Activated CD8-positive, alpha-beta T cell treated with anti-CD3 and anti-CD28 coated beads, Interleukin-2, amount 10 ng/mL, durations not matched to agents 7 days and 5 days (primary cell): ENCODE data around the gene SNRPF. TPM values are rescaled to one million over a fixed set of nuclear protein-coding genes. Genes with fewer than 3 reads are reported as not detected.

Source experiments
- ATAC-seq: fragments of 150-1000 bp; cut with Tn5 transposase; one replicate; pipeline ENCODE4 v1.10.0; 2021; ENCODE audit warnings: moderate library complexity
- CTCF ChIA-PET: fragments of 350-600 bp; sonication (Branson Sonifier 250); formaldehyde crosslinking; loops from one replicate; lab custom pipeline; 2021; ENCODE audit warnings: antibody characterized with exemption; lab: Charles Lee
- POLR2A ChIA-PET: fragments of 350-600 bp; sonication (Branson Sonifier 250); formaldehyde crosslinking; loops from one replicate; lab custom pipeline; 2021; ENCODE audit warnings: antibody characterized with exemption; lab: Charles Lee
- DNase-seq: peaks from one replicate; pipeline ENCODE4 v3.0.0-alpha.2; 2020
- H3K27ac Mint-ChIP-seq: one replicate; pipeline ENCODE4 v1.8.0; 2021; ENCODE audit warnings: mild to moderate bottlenecking, mixed read lengths
- H3K27me3 Mint-ChIP-seq: one replicate; pipeline ENCODE4 v1.8.0; 2021; ENCODE audit warnings: low read depth, mixed read lengths
- H3K36me3 Mint-ChIP-seq: one replicate; pipeline ENCODE4 v1.8.0; 2021; ENCODE audit warnings: low read depth, mixed read lengths
- H3K4me1 Mint-ChIP-seq: one replicate; pipeline ENCODE4 v1.8.0; 2021; ENCODE audit warnings: low read depth, mixed read lengths
- H3K4me3 Mint-ChIP-seq: one replicate; pipeline ENCODE4 v1.8.0; 2021; ENCODE audit warnings: mild to moderate bottlenecking, mixed read lengths
- H3K9me3 Mint-ChIP-seq: one replicate; pipeline ENCODE4 v1.8.0; 2022; ENCODE audit warnings: mixed read lengths; ENCODE audit not compliant: insufficient read depth
- total RNA-seq, 2 experiments: library from RNA; stranded (reverse); gene quantifications; one replicate each; pipeline ENCODE4 v1.2.3, GENCODE V29; 2021

SNRPF gene
- total RNA-seq, 2 experiments from 2014 or later: 34.5 to 40.9 TPM

DNA sequence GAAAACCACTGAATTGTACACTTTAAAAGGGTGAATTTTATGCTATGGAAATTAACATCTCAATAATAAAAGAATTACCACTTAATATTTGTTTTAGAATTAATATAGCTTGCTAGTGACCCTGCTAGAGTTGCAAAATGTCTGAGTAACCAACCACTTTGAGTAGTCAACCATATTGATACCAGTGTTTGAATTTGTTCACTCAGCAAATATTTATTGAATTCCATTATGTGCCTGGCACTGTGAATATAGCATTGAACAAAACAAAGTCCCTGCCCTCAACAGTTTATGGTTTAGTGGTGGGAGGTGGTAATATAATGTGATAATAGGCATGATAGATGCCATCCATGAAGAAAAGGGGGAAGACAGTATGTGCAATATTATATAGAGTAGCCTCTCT lies 4.6 kb downstream of the SNRPF start:
- peaks cover 25% of the 10 kb centered on the region for H3K4me1 Mint-ChIP-seq
- H3K36me3 Mint-ChIP-seq: peaks cover 55% of the 10 kb centered on the region
- H3K9me3 Mint-ChIP-seq: no peaks in the 10 kb centered on the region
- no peak overlapping the region for H3K27ac Mint-ChIP-seq
- ATAC-seq (no peak), DNase-seq (no peak)
- POLR2A ChIA-PET: no interaction called here
- H3K4me3 Mint-ChIP-seq: no peak overlapping the region
- no peaks in the 10 kb centered on the region for H3K27me3 Mint-ChIP-seq
- CTCF ChIA-PET: interaction anchor here (1.4 kb wide), 1 partner anchor 15 kb away, joined by 3 read pairs; no protein-coding TSS in a partner anchor

DNA sequence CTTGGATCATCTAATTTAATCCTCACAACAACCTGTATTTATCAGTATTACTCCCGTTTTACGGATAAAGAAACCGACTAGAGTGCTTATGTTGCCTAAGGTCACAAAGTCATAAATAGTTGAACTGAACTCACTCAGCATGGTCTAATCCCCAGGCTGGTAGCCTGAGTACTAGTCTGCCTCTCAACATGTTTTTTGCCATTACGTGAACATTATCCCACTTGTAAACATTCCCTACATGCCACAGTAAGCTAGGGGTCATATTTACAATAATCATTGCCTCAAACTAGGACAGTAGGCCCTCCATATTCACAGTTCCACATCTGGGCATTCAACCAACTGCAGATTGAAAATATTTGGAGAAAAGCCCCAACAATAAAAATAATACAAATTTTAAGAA lies 12.1 kb downstream of the SNRPF start:
- ChIA-PET CTCF (no interaction called here), POLR2A (interaction anchor here (0.7 to 1.1 kb wide), 2 partner anchors 267 to 640 kb away, joined by 3 read pairs; no protein-coding TSS in a partner anchor)
- no peaks in the 10 kb centered on the region for H3K4me1 Mint-ChIP-seq
- ATAC-seq (no peak), DNase-seq (no peak)
- H3K9me3 Mint-ChIP-seq: no peaks in the 10 kb centered on the region
- H3K27me3 Mint-ChIP-seq: no peaks in the 10 kb centered on the region
- no peak overlapping the region for H3K4me3 Mint-ChIP-seq
- H3K36me3 Mint-ChIP-seq: peaks cover 41% of the 10 kb centered on the region
- H3K27ac Mint-ChIP-seq: no peak overlapping the region

DNA sequence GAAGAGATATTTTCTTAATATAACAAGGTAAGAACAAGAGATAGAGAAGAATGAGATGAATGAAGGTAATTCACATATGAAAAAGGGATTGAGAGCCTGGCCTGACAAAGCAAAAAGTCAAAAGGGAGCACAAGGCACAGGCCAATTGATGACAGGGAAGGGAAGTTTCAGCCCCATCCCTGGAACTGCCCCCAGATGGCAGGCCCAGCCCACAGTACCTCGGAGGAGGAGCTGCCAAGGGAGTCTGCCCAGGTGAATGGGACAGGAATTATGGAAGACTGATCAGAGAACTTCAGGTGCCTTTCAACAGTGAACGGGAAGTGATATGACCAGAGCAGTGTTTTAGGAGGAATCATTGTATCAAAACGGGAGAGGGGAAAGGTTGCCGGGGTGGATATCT lies 15.7 kb downstream of the SNRPF start:
- Mint-ChIP-seq H3K4me1 (no peaks in the 10 kb centered on the region), H3K9me3 (no peaks in the 10 kb centered on the region), H3K36me3 (peaks cover 24% of the 10 kb centered on the region), H3K27me3 (no peaks in the 10 kb centered on the region), H3K27ac (no peak overlapping the region), H3K4me3 (no peak overlapping the region)
- CTCF ChIA-PET: no interaction called here
- ATAC-seq: no peak
- DNase-seq: no peak
- POLR2A ChIA-PET: no interaction called here

DNA sequence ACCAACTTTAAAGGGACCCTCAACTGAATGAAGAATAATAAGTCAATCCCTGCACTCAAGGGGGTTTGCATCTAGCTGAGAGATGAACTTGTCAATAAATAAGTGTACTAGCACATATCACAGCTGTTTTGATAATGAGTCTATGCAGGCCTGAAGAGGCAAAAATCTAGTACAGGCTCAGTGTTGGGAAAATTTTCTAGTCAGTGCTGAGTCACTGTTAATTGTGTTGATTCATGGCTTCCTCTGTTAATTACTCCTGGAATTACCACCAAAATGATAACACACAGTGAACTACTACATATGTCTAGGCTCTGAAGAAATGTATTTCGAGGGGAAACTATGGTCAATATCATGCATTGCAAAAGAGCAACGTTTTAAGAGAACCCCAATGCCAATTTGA lies 18.9 kb downstream of the SNRPF start:
- Mint-ChIP-seq H3K36me3 (peaks cover 10% of the 10 kb centered on the region), H3K27ac (no peak overlapping the region), H3K9me3 (no peaks in the 10 kb centered on the region), H3K4me3 (no peak overlapping the region), H3K27me3 (no peaks in the 10 kb centered on the region), H3K4me1 (no peaks in the 10 kb centered on the region)
- POLR2A ChIA-PET: no interaction called here
- CTCF ChIA-PET: interaction anchor here (1.3 kb wide), 2 partner anchors 12 to 15 kb away, joined by 3 to 4 read pairs; no protein-coding TSS in a partner anchor
- ATAC-seq (no peak), DNase-seq (no peak)

DNA sequence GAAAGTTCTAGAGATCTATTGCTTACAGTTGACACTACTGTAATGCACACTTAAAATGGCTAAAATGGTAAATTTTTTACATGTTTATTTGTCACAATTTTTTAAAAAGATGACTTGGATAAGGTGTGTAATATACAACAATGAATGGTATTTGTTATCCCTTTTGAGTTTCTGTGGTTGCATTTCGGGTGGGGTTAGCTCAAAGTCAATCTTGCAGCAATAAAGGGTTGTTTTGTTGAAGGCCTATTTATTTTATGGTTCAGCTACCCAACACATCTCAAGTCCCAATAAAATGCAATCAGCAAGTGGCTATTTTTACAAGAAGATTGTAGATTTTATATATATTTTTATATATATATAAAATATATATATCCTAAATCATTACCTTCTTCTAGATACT lies 22.1 kb downstream of the SNRPF start:
- no peaks in the 10 kb centered on the region for H3K36me3 Mint-ChIP-seq
- H3K4me1 Mint-ChIP-seq: no peaks in the 10 kb centered on the region
- no peak overlapping the region for H3K4me3 Mint-ChIP-seq
- ATAC-seq: no peak
- H3K27ac Mint-ChIP-seq: no peak overlapping the region
- CTCF ChIA-PET: no interaction called here
- no peak for DNase-seq
- no peaks in the 10 kb centered on the region for H3K9me3 Mint-ChIP-seq
- POLR2A ChIA-PET: no interaction called here
- H3K27me3 Mint-ChIP-seq: peaks cover 4% of the 10 kb centered on the region

DNA sequence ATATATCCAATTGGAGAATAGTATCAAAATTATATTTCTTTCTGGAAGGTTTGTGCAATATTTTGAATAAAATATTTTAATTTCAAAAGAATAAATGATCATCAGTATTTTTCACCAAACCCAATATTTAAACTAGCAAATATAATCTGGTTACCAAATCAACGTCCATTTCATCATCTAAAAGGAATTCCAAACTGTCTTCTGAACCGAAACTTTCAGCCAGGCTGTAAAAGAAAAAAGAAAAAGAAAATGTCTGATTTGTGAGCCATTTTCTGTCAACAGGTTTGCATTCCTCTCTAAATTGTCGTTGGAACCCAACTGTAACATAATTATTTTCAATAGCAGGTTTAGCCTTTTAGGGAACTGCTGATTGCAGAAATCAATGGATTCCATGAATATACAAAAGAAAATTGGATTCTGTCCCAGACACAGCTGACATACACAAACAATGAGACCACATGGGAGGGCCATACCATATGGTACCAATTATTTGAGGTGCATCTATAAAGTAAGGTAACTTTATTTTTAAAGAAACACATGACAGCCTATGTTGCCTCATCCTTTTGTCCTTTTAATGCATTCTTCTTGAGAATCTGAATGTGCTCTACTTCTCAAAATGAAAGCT lies 22.7 kb downstream of the SNRPF start:
- Mint-ChIP-seq H3K9me3 (no peaks in the 10 kb centered on the region), H3K27ac (no peak overlapping the region), H3K4me3 (no peak overlapping the region), H3K36me3 (no peaks in the 10 kb centered on the region), H3K27me3 (peaks cover 7% of the 10 kb centered on the region), H3K4me1 (no peaks in the 10 kb centered on the region)
- ChIA-PET POLR2A (no interaction called here), CTCF (no interaction called here)
- ATAC-seq (no peak), DNase-seq (no peak)

DNA sequence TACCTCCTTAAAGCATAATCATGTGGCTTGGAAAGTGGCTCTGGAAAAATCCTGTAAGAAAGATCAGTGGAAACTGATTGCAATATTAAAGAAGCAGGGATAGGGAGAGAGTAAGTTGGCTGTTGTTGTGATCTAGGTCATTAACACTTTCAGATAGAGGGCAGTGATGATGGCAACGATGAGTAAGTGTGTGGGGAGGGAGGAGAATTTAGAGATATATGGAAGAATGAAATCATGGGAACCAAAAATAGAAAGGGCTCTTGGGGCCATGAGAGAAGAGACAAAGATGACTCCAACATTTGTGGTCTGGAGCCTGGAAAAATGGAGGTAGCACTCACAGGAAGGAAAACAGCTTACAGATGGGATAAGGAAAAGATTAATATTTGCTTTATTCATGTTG lies 23.3 kb downstream of the SNRPF start:
- no peak for ATAC-seq
- no peak for DNase-seq
- Mint-ChIP-seq H3K4me3 (no peak overlapping the region), H3K27me3 (peaks cover 7% of the 10 kb centered on the region), H3K27ac (no peak overlapping the region), H3K36me3 (no peaks in the 10 kb centered on the region), H3K9me3 (no peaks in the 10 kb centered on the region), H3K4me1 (no peaks in the 10 kb centered on the region)
- ChIA-PET CTCF (no interaction called here), POLR2A (no interaction called here)

DNA sequence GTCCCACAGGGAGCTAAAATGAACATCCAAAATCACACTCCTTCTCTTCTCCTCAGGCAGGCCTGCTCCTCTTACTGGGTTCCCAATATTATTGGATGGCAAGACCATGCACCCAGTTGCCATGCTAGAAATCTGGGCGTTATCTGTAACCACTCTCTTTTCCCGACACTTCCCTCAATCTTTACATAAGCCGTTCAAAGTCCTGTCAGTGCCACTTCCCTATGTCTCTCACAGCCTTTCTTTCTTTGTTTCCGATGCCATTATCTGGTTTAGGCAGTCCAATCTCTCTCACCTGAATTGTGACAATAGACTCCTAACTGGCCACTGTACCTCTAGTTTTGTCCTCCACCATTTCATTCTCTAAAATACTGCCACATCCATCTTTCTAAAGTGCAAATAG lies 24.1 kb downstream of the SNRPF start:
- Mint-ChIP-seq H3K9me3 (no peaks in the 10 kb centered on the region), H3K36me3 (no peaks in the 10 kb centered on the region), H3K4me1 (no peaks in the 10 kb centered on the region), H3K4me3 (no peak overlapping the region), H3K27ac (no peak overlapping the region), H3K27me3 (peaks cover 7% of the 10 kb centered on the region)
- ATAC-seq (no peak), DNase-seq (no peak)
- POLR2A ChIA-PET: no interaction called here
- CTCF ChIA-PET: no interaction called here

DNA sequence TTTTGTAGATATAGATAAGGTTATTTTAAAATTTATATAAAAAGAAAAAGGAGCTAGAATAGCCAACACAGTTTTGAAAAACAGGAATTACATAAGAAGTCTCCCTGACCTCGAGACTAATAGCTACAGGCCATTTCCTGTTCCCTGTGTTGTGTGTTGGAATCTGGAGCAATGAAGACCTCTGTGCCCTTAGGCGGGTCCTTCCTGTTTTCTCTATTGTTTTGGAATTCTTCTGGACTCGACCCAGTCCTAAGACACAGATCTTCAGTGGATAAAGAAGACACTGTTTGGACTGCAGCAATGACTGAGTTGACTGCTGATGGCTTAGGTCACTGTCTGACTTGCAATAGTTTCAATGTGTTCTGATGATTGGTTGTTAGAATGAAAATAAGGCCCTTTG lies 26.2 kb downstream of the SNRPF start:
- Mint-ChIP-seq H3K27me3 (peaks cover 7% of the 10 kb centered on the region), H3K4me3 (no peak overlapping the region), H3K4me1 (no peaks in the 10 kb centered on the region), H3K36me3 (no peaks in the 10 kb centered on the region), H3K9me3 (no peaks in the 10 kb centered on the region), H3K27ac (no peak overlapping the region)
- no peak for ATAC-seq
- no peak for DNase-seq
- ChIA-PET CTCF (no interaction called here), POLR2A (no interaction called here)

DNA sequence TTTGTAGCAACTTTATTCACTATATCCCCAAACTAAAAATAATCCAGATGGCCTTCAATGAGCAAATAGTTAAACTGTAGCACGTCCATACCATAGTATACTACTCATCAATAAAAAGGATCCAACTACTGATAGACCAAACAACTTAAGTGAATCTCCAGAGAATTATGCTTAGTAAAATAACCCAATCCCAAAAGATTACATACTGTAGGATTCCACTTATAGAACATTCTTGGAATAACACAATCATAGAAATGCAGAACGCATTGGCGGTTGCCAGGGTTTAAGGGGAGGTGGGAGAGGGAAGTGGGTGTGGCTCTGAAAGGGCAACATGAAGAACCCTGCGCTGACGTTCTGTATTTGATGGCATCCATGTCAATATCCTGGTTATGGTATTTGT lies 28.6 kb downstream of the SNRPF start:
- Mint-ChIP-seq H3K4me3 (no peak overlapping the region), H3K27ac (no peak overlapping the region), H3K27me3 (peaks cover 10% of the 10 kb centered on the region), H3K4me1 (no peaks in the 10 kb centered on the region), H3K36me3 (no peaks in the 10 kb centered on the region), H3K9me3 (no peaks in the 10 kb centered on the region)
- CTCF ChIA-PET: no interaction called here
- POLR2A ChIA-PET: no interaction called here
- ATAC-seq: no peak
- no peak for DNase-seq

DNA sequence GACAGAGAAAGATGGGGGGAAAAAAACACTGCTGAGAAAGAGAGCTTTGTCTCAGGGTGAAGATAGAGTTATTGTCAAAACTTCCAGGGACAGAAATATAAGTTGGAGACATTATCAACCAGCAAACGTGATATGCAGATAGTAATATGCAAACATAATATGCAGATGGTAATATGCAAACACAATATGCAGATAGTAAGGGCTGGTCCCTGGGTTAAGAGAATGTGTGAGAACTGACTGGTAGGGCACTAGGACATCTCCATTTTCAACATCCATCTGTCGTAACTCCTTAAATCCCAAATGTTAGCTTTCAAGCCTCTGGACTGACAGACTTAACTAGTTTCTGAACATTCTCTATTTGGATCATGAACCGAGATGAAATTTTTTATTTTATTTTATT lies 32.2 kb downstream of the SNRPF start:
- ChIA-PET CTCF (no interaction called here), POLR2A (no interaction called here)
- ATAC-seq (no peak), DNase-seq (no peak)
- H3K4me3 Mint-ChIP-seq: no peak overlapping the region
- no peaks in the 10 kb centered on the region for H3K9me3 Mint-ChIP-seq
- H3K27ac Mint-ChIP-seq: no peak overlapping the region
- H3K4me1 Mint-ChIP-seq: no peaks in the 10 kb centered on the region
- no peaks in the 10 kb centered on the region for H3K36me3 Mint-ChIP-seq
- peaks cover 10% of the 10 kb centered on the region for H3K27me3 Mint-ChIP-seq

DNA sequence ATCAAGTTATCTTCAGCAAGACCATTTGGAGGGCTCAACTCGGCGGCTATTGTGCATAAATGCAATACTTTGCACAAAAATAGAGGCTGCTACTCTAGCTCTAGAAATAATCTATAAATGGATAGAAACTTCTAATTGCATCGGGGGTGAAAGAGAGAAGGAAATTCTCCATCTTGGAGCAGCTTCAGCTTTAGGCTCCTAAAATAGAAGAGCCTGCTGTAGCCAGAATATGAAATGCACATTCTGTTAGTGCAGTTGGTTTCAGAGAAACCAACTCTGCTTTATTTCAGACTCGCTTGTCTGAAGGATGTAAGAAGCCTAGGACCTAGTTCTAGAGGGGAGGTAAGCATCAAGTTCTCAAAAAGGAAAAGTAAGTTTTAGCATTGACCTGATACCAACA lies 38.1 kb downstream of the SNRPF start:
- ATAC-seq (no peak), DNase-seq (no peak)
- Mint-ChIP-seq H3K36me3 (no peaks in the 10 kb centered on the region), H3K27me3 (peaks cover 10% of the 10 kb centered on the region), H3K9me3 (no peaks in the 10 kb centered on the region), H3K4me3 (no peak overlapping the region), H3K4me1 (no peaks in the 10 kb centered on the region), H3K27ac (no peak overlapping the region)
- POLR2A ChIA-PET: no interaction called here
- CTCF ChIA-PET: no interaction called here

DNA sequence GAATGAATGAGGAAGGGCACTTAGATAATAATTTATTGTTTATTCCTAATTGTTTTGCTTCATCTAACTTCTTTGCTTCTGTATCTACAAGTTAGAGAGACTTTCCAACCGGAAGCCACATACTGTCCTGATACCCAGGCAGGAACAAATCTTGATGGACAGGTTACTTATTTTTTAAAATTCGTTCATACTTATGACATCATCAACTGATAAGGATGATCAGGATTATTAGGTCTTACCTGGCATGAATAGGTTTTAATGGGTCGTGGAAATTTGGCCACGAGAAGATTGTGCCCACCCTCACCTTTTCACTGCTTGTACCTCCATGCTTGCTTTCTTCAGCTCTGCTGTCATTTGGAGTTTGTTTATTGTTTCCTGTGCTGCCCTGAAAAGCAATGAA lies 39.3 kb downstream of the SNRPF start:
- Mint-ChIP-seq H3K9me3 (peaks cover 1% of the 10 kb centered on the region), H3K27ac (no peak overlapping the region), H3K27me3 (peaks cover 15% of the 10 kb centered on the region), H3K36me3 (no peaks in the 10 kb centered on the region), H3K4me1 (no peaks in the 10 kb centered on the region), H3K4me3 (no peak overlapping the region)
- ATAC-seq: no peak
- no peak for DNase-seq
- ChIA-PET CTCF (no interaction called here), POLR2A (no interaction called here)
